ENCODE data around the gene STX18. TPM values are rescaled to one million over a fixed set of nuclear protein-coding genes. Genes with fewer than 3 reads are reported as not detected.

The STX18 gene
- total and polyA plus RNA-seq, 2 donors from 2014 or later, result 37.2 to 66.8 TPM

DNA sequence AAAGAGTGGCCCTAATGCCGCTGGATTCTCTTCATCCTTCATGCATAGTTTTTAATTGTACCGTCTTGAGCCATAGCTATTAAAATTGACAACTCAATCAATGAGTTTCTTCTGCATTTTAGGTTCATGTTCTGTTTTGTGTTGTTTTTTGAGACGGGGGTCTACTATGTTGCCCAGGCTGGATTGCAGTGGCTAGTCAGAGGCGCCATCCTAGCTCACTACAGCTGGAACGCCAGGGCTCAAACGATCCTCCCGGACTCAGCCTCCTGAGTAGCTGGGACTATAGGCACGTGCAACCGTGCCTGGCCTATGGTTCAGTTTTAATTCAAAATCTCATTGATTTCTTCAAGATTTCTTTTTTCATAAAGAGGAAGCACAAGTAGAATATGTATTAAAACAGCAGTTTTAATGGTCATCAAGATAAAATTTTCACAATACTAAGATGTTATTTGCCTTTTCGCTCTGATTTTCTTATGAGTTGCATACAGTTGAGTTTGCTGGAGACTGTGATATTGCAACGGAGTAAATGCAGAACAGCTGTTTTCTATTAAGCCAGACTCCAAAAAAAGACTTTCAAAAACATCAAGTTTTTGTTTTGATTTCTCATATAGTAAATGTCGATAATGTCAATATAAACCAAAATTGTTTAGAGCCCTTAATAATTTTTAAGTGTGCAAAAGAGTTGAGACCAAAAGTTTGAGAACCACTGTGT lies 1.1 kb upstream of the STX18 start:
- Histone ChIP-seq H3K9ac (ENCODE audit: low read length in 3 of 3) (peak overlapping the region; percentile 27 to 90 (median 81)), H3K4me1 (ENCODE audit: control insufficient read depth in 2 of 3, insufficient read depth in 2 of 3, low read depth in 1 of 3, low read length in 3 of 3) (peaks cover 3 to 21% (median 6%) of the 10 kb centered on the region in 3 donors), H3K9me3 (ENCODE audit: control insufficient read depth in 2 of 3, insufficient read depth in 1 of 3, low read length in 3 of 3) (no peaks in the 10 kb centered on the region), H3K27ac (ENCODE audit: low read depth in 2 of 2, low read length in 2 of 2) (no peak overlapping the region), H3K4me3 (ENCODE audit: low read length in 3 of 3) (peak overlapping the region; percentile 89 to 95 (median 91)), H3K27me3 (ENCODE audit: control insufficient read depth, insufficient read depth, low read length) (no peaks in the 10 kb centered on the region), H3K36me3 (ENCODE audit: control insufficient read depth in 2 of 3, insufficient read depth in 3 of 3, low read length in 3 of 3) (no peaks in the 10 kb centered on the region)
- TF ChIP-seq, protein P1, sequence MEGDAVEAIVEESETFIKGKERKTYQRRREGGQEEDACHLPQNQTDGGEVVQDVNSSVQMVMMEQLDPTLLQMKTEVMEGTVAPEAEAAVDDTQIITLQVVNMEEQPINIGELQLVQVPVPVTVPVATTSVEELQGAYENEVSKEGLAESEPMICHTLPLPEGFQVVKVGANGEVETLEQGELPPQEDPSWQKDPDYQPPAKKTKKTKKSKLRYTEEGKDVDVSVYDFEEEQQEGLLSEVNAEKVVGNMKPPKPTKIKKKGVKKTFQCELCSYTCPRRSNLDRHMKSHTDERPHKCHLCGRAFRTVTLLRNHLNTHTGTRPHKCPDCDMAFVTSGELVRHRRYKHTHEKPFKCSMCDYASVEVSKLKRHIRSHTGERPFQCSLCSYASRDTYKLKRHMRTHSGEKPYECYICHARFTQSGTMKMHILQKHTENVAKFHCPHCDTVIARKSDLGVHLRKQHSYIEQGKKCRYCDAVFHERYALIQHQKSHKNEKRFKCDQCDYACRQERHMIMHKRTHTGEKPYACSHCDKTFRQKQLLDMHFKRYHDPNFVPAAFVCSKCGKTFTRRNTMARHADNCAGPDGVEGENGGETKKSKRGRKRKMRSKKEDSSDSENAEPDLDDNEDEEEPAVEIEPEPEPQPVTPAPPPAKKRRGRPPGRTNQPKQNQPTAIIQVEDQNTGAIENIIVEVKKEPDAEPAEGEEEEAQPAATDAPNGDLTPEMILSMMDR (IDR thresholded peaks at IDR 0.05; ENCODE audit: borderline replicate concordance, extremely low read depth, insufficient read depth), result no peak
- peak in 3 of 5 donors; percentile 18 to 31 (median 25) for DNase-seq
- intact Hi-C loops (cut with DNase I), result no loop called here
- no peak for FAIRE-seq

DNA sequence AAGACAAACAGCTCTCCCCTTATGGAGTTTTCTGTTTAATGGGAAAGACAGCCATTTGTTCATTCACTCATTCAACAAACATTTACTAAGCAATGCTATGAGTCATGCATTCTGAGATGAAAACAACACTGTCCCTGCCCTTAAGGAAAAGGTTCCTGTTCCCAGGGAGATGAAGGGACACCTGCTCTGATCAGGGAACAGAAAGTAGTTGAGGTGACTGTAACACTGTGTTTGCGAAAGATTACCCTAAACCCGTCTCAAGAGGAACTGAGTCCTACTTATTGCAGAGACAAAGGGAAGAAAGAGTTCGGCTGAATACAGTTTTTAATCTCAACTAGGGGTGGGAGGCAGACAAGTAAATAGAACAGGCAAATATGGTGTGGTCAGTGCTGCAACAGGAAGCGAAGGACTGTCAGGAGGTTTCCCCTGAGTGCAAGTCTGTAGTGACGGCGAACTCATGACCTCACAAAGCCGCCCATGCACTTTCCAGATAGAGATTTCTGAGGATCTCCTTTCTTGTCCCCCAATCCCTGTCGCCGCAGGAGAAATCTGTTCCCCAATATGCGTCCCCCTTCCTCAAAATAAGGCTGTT lies 712 bp downstream of the STX18 start:
- peaks cover 3 to 25% (median 9%) of the 10 kb centered on the region in 3 donors for H3K4me1 ChIP-seq (ENCODE audit: control insufficient read depth in 2 of 3, insufficient read depth in 2 of 3, low read depth in 1 of 3, low read length in 3 of 3)

GRCh38 chr4:4539481-4539880 lies 2.4 kb downstream of the STX18 start:
- Histone ChIP-seq H3K9ac (ENCODE audit: low read length in 3 of 3) (no peak overlapping the region), H3K4me1 (ENCODE audit: control insufficient read depth in 2 of 3, insufficient read depth in 2 of 3, low read depth in 1 of 3, low read length in 3 of 3) (peaks cover 3 to 29% (median 14%) of the 10 kb centered on the region in 3 donors), H3K27me3 (ENCODE audit: control insufficient read depth, insufficient read depth, low read length) (no peaks in the 10 kb centered on the region), H3K9me3 (ENCODE audit: control insufficient read depth in 2 of 3, insufficient read depth in 1 of 3, low read length in 3 of 3) (no peaks in the 10 kb centered on the region), H3K27ac (ENCODE audit: low read depth in 2 of 2, low read length in 2 of 2) (no peak overlapping the region), H3K36me3 (ENCODE audit: control insufficient read depth in 2 of 3, insufficient read depth in 3 of 3, low read length in 3 of 3) (no peaks in the 10 kb centered on the region), H3K4me3 (ENCODE audit: low read length in 3 of 3) (no peak overlapping the region)
- FAIRE-seq (no peak), DNase-seq (no peak)
- intact Hi-C loops (cut with DNase I), result no loop called here
- TF ChIP-seq, protein P1 (IDR thresholded peaks at IDR 0.05; ENCODE audit: borderline replicate concordance, extremely low read depth, insufficient read depth), result no peak

More for the DNA sequence above, 712 bp downstream of the STX18 start:
- intact Hi-C loops (cut with DNase I), result no loop called here
- Histone ChIP-seq H3K36me3 (ENCODE audit: control insufficient read depth in 2 of 3, insufficient read depth in 3 of 3, low read length in 3 of 3) (no peaks in the 10 kb centered on the region), H3K27ac (ENCODE audit: low read depth in 2 of 2, low read length in 2 of 2) (peak overlapping the region; percentile 75 to 82), H3K27me3 (ENCODE audit: control insufficient read depth, insufficient read depth, low read length) (no peaks in the 10 kb centered on the region), H3K9me3 (ENCODE audit: control insufficient read depth in 2 of 3, insufficient read depth in 1 of 3, low read length in 3 of 3) (no peaks in the 10 kb centered on the region), H3K9ac (ENCODE audit: low read length in 3 of 3) (peak overlapping the region; percentile 68 to 96 (median 90)), H3K4me3 (ENCODE audit: low read length in 3 of 3) (peak overlapping the region; percentile 89 to 95 (median 91))
- DNase-seq, result peak in 2 of 5 donors; percentile 9 to 24
- FAIRE-seq, result no peak
- TF ChIP-seq, protein P1 (IDR thresholded peaks at IDR 0.05; ENCODE audit: borderline replicate concordance, extremely low read depth, insufficient read depth), result no peak
